Measurements from ENCODE around the gene FTL.

DNA sequence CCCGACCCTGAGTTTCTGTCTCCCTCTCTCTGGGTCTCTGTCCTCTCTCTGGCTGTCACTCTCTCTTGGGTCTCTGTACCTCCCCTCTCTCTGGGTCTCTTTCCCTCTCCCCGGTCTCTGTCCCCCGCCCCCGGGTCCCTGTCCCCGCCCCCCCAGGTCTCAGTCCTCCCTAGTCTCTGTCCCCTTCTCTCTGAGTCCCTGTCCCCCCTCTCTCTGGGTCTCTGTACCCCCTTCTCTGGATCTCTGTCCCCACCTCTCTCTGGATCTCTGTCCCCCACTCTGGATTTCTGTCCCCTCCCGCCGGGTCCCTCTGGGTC is 2.3 kb upstream of the FTL start:
- TF ChIP-seq CTCF (IDR thresholded peaks at IDR 0.05; ENCODE audit: low read depth, low read length) (no peak), EZH2phosphoT487 (IDR thresholded peaks at IDR 0.05; ENCODE audit: low read depth) (no peak)
